Epithelial cell of esophagus (primary cell): ENCODE results near the gene DYSF.

Experiments used
- DNase-seq: peaks from one replicate; pipeline ENCODE4 v3.0.0; 2010; ENCODE audit warnings: low read depth
- H3K4me3 ChIP-seq: 2 replicates; pipeline ENCODE4 v1.5.1; 2011; ENCODE audit warnings: mild to moderate bottlenecking, low read length, control low read depth
- CTCF ChIP-seq: IDR thresholded peaks from 2 replicates; pipeline ENCODE4 v1.5.1; 2011; ENCODE audit warnings: low read depth, mild to moderate bottlenecking, low read length, control low read depth, inconsistent platforms; ENCODE audit not compliant: insufficient read depth; ENCODE audit errors: missing control alignments

DYSF gene

GRCh38 chr2:71689968-71690834 lies 236.8 kb downstream of the DYSF start:
- DNase-seq: no peak
- no peak for TF ChIP-seq CTCF
- no peak overlapping the region for H3K4me3 ChIP-seq

GRCh38 chr2:71690876-71691475 lies 237.6 kb downstream of the DYSF start:
- TF ChIP-seq CTCF: no peak
- no peak overlapping the region for H3K4me3 ChIP-seq
- no peak for DNase-seq

- no peak for DNase-seq
- TF ChIP-seq CTCF: no peak
- H3K4me3 ChIP-seq: no peak overlapping the region
These were observed 238.5 kb downstream of the DYSF start for GRCh38 chr2:71691747-71692441.

GRCh38 chr2:71692621-71693277 lies 239.4 kb downstream of the DYSF start:
- DNase-seq: no peak
- no peak overlapping the region for H3K4me3 ChIP-seq
- TF ChIP-seq CTCF: no peak

GRCh38 chr2:71693286-71694270 lies 240.2 kb downstream of the DYSF start:
- no peak overlapping the region for H3K4me3 ChIP-seq
- no peak for TF ChIP-seq CTCF
- no peak for DNase-seq

- TF ChIP-seq CTCF: no peak
- no peak overlapping the region for H3K4me3 ChIP-seq
- DNase-seq: no peak
These were observed 241.3 kb downstream of the DYSF start for GRCh38 chr2:71694501-71695234.
